T-helper 2 cell (primary cell): ENCODE data around the gene PODNL1.

Experiments
- DNase-seq, 5 experiments: peaks; one replicate each; pipeline versions ENCODE4 v3.0.0 to v3.0.0-alpha.2; 2012 to 2022
- total RNA-seq, 2 donors: gene quantifications; one replicate each; lab custom pipeline; 2026; lab: John Stamatoyannopoulos, UW

PODNL1 gene, protein sequence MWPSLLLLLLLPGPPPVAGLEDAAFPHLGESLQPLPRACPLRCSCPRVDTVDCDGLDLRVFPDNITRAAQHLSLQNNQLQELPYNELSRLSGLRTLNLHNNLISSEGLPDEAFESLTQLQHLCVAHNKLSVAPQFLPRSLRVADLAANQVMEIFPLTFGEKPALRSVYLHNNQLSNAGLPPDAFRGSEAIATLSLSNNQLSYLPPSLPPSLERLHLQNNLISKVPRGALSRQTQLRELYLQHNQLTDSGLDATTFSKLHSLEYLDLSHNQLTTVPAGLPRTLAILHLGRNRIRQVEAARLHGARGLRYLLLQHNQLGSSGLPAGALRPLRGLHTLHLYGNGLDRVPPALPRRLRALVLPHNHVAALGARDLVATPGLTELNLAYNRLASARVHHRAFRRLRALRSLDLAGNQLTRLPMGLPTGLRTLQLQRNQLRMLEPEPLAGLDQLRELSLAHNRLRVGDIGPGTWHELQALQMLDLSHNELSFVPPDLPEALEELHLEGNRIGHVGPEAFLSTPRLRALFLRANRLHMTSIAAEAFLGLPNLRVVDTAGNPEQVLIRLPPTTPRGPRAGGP
- 0 to 0.07 reads per million in 2 donors for total RNA-seq

DNA sequence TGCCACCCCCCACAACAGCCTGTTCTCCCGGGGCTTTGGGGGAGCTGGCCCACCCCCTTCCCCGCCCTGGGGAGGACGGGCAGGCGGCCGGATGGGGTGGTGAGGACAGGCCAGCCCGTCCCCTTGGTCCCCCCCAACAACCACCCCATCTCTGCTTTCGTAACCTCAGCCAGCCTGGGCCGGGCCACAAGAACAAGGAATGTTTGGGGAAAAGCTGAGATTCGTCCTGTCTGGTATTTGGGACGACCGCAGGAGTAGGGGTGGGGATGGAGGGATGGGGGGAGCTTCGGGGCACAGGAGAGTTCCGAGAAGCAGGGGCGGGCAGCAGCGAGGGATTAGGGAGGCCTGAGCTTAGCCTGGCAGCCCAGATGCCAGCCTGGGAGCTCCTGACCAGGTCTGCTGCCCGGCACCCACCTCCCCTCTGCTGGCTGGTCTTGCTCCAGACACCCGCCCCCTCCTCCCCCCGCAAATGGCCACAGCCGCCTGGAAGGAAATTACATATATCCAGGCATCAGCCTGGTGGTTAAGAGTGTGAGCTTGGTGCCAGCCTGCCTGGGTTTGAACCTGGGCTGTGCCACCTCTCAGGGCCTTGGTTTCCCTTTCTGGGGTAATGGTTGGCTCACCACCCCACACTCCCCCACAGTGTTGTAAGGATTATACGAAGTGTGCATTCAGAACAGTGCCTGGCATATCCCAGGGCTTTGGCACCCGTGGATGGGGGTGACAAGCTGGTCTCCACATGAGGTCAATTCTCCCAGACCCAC, at the start of gene PODNL1:
Gene PODNL1, minus strand, starts transcription at position 117 of the 764 bp plus-strand sequence. CDS start 236 bp downstream, outside the sequence.
- DNase-seq = no peak

DNA sequence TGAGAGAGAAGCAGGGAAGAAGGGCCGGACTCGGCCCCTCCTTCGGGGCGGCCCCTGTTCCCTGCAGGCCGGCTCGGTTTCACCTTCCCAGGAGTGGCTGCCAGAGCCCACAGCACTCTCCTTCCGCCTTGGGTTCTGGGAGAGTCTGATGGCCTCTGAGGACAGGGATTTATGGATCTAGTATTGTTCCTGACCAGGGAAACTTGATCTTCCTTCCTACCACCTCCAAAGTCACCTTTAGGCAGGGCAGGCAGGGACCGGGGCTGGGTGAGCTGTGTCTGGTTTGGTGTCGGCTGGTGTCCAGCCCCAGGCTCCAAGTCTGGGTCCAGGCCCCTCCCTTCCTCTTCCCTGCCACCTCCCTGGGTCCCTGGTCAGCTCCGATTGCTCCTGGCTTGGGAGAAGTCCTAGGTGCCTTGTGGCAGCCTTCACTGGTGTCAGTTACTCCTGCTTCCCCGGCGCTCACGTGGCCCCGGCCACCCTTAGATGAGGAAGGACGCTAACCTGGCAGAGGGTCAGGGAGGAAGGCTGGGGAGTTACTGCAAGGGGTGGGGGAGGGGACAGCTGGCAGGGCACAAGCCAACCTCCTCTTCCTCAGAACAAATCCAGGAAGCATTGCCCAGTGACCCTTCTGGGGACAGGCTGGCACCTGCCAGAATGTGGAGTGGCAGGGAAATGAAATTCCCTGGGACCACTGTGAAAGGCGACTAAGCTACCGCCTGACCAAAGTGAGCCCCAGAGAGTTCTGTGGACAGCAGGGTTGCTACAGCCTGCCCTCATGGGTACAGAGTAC, 49.1 kb upstream of the PODNL1 start:
- no peak for DNase-seq

DNA sequence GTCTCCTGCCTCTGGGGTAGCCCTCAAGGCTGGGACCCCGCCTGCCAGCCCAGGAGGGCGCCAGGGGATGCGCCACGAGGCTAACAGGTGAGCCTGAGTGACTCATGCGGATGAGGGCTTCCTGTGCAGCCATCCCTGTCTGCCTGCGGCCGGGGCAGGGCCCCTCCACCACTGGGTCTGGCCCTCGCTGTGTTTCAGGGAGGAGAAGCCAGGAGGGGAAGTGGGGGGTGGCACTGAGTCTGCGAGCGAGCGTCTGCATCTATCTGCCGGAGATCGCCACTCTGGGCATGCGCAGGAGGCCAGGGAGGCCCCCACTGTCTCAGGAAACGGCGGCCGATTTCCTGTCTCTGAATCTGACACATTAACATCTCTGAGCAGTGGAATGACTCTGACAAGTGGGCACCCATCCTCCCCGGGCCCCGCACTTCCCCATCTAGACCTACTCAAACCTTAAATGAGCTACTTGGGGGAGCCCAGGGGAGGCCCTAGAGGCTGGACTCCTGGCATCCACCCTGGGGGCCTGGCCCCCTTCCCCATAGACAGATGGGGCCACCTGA, 48.2 kb upstream of the PODNL1 start:
- peak; percentile 95 to 100 (median 98) for DNase-seq

DNA sequence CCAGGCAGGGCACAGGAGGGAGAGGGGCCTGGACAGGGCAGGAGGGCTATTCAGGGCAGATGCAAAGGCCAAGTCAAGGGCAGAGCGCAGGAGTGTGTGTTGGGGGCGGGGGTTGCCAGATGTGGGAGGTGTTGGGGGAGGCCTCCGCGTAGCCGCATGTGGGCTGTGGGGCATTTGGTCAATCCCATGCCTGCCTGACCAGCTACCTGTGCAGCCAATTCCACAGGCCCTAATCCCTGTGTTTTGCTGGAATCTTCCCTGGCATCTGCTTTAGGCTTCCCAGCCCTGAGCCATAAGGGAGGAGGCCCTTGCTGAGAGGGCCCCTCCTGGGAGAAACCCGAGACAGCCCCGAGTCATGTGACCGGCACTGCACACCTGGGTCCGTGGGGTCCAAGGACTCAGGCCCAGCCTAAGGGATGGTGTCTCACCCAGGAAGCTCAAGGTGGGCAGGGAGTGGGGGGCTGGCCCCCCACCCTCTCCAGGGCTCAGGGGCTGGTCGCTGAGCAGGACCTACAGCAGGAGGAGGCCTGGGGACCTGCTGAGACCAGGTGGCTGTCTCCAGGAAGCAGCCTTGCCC, 47.6 kb upstream of the PODNL1 start:
- DNase-seq = no peak

DNA sequence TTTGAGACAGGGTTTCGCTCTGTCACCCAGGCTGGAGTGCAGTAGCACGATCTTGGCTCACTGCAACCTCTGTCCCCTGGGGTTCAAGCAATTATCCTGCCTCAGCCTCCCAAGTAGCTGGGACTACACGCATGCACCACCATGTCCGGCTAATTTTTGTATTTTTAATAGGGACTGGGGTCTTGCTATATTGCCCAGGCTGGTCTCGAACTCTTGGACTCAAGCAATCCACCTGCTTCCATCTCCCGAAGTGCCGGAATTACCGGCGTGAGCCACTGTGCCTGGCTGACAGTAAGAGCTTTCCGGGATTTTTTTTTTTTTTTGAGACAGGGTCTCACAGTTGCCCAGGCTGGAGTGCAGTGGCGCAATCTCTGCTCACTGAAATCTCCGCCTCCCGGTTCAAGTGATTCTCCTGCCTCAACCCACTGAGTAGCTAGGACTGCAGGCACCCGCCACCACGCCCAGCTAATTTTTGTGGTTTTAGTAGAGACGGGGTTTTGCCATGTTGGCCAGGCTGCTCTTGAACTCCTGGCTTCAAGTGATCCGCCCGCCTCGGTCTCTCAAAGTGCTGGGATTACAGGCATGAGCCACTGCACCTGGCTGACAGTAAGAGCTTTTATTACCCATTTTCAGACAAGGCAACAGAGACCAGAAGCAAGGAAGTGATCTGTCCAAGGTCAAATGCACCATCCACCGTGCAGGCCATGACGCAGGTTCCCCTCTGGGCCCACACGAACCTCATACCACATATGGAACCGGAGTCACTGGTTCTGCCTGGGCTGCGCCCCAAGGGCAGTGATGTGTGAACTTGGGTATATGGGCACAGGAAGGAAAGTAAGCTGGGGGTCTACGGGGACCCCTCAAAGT, 46.9 kb upstream of the PODNL1 start:
- no peak for DNase-seq

DNA sequence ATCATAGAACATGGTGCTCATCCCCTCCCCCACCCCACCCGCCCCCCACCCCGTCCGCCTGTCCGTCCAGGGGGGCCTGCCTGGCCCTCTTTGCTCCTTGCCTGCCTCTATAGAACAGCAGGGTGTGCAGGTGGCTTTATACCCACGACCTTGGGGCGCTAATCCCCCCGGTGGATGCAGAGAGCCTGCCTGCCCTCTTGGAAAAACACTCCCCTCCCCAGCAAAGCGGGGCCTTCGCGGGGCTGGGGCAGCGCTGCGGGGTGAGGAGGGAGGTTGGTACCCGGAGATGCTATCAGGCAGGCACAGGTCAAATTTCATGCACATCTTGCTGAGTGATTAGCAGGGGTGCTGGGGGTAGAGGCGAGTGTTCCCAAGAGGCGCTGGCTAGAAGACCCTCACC, 46.0 kb upstream of the PODNL1 start:
- DNase-seq = no peak

DNA sequence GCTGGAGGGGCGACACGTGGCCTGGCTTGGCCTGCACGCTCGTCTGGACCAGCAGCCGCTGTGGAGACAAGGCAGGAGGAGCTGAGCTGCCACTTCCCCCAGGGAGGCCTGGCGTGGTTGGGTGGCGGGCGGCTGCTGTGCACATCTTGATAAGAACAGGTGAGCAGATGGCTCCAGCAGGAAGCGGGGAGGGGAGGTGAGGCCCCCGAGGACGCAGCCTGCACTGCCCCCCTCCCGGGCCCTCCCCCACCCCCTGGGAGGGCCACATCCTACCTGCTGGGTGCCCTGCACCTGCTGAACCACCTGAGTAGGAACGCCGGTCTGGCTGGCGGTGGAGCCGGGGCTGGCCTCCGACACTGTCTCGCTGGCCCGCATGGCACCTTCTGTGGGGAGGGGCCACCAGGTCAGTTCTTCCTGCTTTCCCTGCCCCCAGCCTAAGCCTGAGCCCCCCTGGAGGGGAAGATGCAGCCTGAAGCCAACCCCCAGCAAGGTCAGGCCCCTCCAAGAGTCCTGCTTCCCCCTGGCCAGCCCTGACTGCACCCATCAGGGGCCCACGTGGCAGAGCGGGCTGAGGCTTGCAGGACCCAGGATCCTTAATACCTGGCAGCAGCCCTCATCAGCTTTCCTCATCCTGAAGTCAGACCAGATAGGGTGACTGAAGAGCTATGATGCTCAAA, 45.1 kb upstream of the PODNL1 start:
- DNase-seq = peak in 2 of 5 experiments; percentile 30 to 34

DNA sequence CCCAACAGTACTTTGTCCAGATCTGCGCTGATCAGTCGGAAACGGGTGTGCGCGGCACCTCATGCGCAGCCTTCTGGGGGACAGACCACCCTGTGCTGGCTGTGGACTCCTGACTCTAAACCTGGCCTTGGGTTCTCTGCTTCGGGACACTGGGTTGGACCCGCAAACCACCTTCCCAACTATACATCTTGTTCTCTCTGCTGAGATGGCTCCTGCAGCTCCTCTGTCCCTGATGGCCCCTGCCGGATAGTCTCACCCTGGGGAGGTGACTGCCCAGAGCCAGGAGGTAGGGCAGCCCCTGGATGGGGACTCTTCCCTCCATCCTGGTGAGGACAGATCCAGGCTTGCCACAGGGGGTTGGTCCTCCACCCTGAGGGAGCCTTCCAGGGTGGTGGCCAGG, 44.6 kb upstream of the PODNL1 start:
- no peak for DNase-seq

DNA sequence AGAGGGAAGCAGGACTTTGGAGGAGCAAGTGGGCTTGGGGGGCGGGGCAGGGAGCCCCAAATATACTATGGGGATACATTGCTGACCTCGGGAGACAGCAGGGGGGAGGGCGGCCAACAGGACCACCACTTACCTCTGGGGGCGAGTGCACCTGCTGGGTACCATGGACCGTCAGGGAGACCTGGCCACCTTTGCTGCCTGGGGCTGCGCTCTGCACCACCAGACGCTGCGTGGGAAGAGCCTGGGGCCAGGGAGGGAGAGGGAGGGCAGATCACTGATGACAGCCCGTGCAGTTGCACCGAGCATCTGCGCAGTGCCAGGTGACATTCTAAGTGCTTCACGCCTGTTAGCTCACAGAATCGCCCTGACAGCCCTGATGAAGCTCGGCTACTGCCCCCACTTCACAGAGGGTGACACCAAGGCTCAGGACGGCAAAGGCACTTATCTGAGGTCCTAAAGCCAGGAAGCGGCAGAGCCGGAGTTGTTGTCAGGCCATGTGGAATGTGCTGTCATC, 43.8 kb upstream of the PODNL1 start:
- no peak for DNase-seq

DNA sequence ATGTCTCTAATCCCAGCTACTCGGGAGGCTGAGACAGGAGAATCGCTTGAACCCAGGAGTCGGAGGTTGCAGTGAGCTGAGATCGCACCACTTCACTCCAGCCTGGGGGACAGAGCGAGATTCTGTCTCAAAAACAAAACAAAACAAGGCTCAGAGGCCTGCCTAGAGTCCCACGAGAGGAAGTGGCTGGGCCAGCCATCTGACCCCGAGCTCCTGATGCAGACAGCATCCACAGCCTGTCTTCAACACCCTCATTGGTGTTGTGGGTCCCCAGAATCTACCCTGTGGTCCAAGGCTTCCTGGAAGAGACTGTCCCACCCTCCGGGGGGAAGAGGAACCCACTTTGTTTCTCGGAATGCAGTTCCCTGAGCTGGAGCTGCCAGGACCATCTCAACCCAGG, 43.2 kb upstream of the PODNL1 start:
- no peak for DNase-seq

DNA sequence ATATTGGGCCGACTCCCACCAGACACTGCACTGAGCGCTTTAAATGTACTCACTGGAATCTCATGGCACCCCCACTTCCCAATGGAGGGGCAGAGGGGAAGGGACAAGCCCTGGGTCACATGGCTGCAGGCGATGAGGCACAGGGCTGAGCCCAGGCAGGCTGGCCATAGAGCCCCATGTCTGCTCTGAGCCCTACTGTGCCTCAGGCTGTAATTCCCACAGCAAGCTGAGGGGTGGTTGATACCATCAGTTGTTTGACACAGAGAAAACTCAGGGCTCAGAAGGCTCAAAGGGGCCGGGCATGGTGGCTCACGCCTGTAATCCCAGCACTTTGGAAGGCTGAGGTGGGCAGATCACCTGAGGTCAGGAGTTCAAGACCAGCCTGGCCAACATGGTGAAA, 42.8 kb upstream of the PODNL1 start:
- DNase-seq = no peak

DNA sequence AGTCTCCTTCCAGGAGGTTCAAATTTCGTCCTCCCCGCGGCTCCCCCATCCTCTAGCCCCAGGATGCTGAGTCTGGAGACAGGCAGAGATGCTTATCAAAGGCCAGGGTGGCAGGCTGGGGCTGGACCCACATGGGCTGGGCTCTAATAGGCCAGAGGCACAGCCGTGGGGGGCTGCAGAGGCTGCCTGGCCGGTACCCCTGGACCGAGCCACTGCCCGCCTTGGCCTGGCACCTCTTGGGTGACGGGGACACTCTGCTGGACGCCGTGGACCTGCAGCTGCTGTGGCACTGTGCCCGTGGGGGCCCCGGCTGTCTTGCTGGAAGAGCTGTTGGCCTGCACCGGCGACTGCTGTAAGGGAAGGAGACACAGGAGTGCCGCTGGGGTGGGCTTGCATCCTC, 42.1 kb upstream of the PODNL1 start:
- no peak for DNase-seq

DNA sequence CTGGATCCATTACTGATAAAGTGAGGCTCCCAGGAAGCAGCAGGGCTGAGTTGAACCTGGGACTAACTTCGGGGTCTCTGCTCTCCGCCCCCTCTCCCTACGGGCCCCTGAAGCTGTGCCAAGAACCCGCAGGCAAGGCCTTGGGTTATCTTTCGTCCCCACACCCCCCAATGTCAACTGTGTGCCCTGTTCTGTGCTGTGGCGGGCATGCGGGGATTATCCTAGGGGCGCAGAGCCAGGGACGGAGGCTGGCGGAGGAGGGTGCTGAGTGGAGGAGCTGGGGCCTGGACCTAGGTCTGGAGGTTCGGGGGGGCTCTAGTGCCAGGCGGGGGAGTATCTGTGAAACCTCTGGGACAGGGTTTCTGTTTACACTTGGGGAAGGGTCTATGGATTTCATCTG, 41.5 kb upstream of the PODNL1 start:
- no peak for DNase-seq

DNA sequence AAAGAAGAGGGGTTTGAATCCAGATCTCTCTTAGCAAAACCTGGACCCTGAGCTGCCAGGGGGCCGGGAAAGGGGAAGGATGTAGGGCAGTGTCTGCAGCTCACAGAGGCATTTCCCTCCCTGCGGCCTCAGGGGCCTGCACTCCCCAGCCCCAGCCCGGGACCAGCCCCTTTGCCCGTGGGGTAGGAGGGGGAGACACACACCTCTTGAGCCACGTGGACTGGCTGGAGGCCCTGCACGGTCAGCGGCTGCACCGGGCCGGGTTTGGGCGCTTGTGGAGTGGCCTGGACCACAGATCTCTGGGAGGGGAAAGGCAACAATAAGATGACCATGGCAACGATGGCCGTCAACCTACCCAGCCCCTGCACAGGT, 41.0 kb upstream of the PODNL1 start:
- DNase-seq = no peak

DNA sequence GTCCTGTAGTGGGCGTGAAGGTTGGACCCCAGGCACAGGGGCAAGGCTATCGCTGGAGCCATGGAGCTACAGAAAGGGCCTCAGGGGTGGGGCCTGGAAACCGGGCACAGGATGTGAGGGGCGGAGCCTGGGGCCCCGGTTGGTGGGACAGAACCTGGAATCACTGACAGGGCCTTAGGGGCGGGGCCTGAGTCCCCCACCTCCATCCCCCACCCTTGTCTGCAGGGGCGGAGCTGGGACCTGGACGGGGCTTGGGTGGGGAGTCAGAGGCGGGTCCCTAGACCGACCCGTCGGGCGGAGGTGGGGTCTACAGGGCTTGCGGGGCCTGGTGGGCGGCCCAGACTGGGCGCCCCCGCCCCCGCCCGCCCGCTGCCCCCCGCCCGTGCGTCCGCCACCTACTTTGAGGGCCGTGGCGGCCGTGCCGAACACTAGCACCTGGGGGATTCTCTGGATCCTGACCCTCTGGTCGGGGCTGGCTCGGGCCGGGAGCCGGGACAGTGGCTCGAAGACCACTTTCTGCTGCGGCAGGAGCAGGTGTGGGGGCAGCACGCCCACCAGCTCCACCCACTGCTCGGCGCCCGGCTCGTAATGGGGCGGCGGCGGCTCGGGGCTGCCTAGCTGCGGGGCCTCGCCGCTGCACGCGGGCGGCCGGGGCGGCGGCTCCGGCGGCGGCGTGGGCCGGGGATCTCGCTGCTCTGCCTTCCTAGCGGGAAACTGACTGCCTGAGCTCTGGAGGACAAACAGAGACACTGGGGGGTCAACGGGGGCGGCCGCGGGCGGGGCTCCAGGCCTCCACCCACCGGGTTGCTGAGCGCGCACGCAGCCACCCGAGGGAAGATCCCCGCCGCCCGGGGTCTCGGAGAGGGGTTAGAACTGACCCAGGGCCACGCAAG, 40.4 kb upstream of the PODNL1 start:
- DNase-seq = no peak

DNA sequence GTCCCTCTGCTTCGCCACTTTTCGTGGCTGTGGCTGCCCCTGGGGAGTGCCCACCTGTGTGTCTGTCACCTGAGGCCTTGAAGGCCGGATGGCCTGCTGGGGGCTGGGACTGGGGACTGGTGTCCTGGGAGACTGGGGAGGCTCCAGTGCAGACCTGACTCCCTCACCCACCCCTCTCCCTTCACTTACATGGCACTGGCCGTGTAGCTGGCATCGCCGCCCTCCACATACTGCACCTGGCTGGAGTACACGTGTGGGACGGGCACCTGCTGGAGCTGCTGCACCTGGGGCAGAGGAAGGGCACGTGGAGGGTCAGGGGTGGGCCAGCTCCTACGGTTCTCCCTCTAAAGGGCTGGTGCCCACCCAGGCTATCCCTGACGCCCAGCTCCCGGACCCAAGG, 39.6 kb upstream of the PODNL1 start:
- no peak for DNase-seq

DNA sequence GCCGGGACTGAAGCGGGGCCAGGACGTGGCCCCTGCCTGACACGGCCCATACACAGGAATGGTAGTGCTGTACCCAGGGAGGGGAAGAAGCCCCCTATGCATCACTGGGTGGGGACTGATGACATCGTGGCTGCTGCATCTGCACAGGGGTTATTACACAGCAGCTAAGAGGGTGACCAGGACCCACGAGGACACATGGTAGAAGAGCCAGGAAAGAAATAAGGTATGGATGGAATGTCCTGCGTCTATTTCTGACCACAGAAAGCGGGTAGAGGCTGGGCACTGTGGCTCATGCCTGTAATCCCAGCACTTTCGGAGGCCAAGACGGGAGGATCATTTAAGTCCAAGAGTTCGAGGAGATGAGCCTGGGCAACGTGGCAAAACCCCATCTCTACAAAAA, 38.2 kb upstream of the PODNL1 start:
- no peak for DNase-seq

DNA sequence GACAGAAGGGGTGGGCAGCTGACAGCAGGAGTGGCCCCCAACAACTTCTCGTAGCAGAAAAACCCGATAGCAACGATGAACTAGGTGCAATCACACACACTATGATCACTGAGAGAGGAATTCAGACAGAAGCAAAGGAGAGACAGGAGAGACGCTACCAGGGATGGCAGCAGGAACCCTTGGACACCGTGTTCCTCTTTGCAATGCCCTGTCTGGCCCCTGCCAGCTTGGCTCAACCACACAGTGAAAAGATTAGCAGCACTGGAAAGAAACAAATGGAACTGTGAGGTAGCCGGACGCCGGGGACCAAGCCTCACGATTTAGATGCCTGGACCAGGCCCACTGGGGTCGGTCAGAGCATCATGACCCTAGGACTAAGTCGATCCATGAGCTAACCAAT, 37.7 kb upstream of the PODNL1 start:
- no peak for DNase-seq

DNA sequence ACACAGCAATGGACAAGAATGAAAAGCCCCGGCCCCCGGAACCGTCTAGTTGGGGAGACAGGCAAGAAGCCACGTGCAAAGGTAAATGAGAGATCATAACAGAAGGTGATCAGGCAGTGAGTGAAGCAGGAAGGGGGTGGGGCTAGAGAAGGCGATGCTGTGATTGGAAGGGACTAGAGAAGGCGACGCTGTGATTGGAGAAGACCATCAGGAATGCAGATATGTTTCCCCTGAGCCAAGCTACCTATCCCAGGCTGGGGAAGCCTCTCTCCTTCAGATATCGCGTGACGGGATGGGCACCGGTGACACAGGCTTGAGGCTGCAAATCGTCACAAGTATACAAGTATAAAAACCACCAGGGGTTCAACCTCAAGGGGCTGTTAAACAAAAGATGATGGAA, 35.9 kb upstream of the PODNL1 start:
- peak in 2 of 5 experiments; percentile 29 to 70 for DNase-seq
